T-helper 17 cell (primary cell): Measurements from ENCODE around the gene DNAJC22. TPM values are rescaled to one million over a fixed set of nuclear protein-coding genes. Genes with fewer than 3 reads are reported as not detected.
"Not testable (repeated sequence)": the region's sequence is repeated elsewhere in the genome, so short reads cannot be mapped to it uniquely, and the experiment has no call there.

Source experiments
- ATAC-seq: fragments of 150-1000 bp; cut with Tn5 transposase; 2 replicates; pipeline ENCODE4 v1.10.0; 2021; ENCODE audit warnings: mild to moderate bottlenecking, moderate library complexity
- DNase-seq, 3 donors: peaks; one replicate each; pipeline versions ENCODE4 v3.0.0 to v3.0.0-alpha.2; 2020 to 2021
- H3K9me3 ChIP-seq: one replicate; pipeline ENCODE4 v1.7.0; 2013; ENCODE audit warnings: low read length, mild to moderate bottlenecking; ENCODE audit not compliant: control insufficient read depth, poor library complexity, severe bottlenecking
- H3K27ac Mint-ChIP-seq: one replicate; pipeline ENCODE4 v1.8.0; 2022; ENCODE audit warnings: mild to moderate bottlenecking, moderate library complexity, mixed read lengths
- H3K27me3 Mint-ChIP-seq: one replicate; pipeline ENCODE4 v1.8.0; 2022; ENCODE audit warnings: mixed read lengths
- H3K36me3 Mint-ChIP-seq: one replicate; pipeline ENCODE4 v1.8.0; 2022; ENCODE audit warnings: low read depth, mixed read lengths
- H3K4me1 Mint-ChIP-seq: one replicate; pipeline ENCODE4 v1.8.0; 2022; ENCODE audit warnings: mild to moderate bottlenecking, mixed read lengths
- H3K4me3 Mint-ChIP-seq: one replicate; pipeline ENCODE4 v1.8.0; 2022; ENCODE audit warnings: mild to moderate bottlenecking, moderate library complexity, mixed read lengths
- total RNA-seq, 4 donors: library from RNA in 2 of 4; stranded (reverse) in 2 of 4; gene quantifications; one replicate each; pipeline ENCODE4 v1.2.3 and lab custom pipeline; 2022 to 2026

The DNAJC22 gene
- total RNA-seq, 2 donors from 2014 or later: not detected

DNA sequence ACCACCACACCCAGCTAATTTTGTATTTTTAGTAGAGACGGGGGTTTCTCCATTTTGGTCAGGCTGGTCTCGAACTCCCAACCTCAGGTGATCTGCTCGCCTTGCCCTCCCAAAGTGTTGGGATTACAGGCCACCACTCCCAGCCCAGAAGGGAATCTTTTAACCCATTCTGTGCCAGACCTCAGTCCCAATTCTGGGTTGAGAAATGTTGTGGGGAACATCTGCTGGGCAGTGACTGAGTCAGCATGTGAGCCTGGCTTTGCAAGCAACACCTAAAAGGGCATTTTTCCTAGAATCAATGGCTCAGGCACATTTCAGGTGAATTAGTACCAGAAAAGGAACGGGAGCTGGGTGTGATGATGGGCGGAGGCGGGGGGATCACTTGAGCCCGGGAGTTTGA is 13.0 kb downstream of the DNAJC22 start:
- Mint-ChIP-seq H3K4me3 (no peak overlapping the region), H3K27ac (no peak overlapping the region), H3K36me3 (peaks cover 2% of the 10 kb centered on the region), H3K4me1 (peaks cover 4% of the 10 kb centered on the region), H3K27me3 (peaks cover 35% of the 10 kb centered on the region)
- no peak for DNase-seq
- H3K9me3 ChIP-seq: no peaks in the 10 kb centered on the region
- ATAC-seq: no peak

DNA sequence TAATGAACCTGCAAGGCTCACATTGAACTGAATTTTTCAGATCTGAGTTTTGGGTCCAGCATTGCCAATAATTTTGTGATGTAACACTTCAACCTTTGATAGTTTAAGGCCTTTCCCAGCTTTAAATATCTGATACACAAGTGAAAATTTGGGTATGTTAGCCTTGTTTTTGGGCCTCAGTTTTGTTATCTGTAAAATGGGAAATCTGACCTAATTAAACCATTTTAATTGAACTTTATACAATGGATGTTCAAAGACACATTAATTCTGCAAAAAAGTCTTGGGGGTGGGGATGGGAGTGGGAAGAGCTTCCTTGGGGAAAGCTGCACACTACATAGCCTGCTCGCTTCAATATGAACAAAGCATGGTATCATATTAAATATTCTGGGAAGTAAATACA is 15.4 kb downstream of the DNAJC22 start:
- ATAC-seq: no peak
- Mint-ChIP-seq H3K27me3 (peaks cover 27% of the 10 kb centered on the region), H3K36me3 (peaks cover 2% of the 10 kb centered on the region), H3K4me1 (peaks cover 4% of the 10 kb centered on the region), H3K27ac (no peak overlapping the region), H3K4me3 (no peak overlapping the region)
- DNase-seq: no peak
- H3K9me3 ChIP-seq: no peaks in the 10 kb centered on the region

DNA sequence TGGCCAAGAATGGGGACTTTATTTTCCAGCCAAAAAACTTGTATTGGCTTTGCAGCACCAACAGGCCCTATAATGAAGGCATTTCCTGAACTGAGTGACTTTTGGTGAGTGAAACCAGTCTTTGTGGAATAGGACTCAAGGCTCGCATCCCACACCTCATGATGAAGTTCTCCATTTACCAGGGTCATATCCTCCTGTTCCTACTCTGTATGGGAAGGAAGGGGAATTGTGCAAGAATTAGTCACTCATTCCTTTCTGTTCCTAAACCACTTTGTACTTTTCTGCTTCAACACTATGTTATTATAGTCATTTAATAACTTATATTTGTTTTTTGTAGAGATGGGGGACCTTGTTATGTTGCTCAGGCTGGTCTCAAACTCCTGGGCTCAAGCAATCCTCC is 18.3 kb downstream of the DNAJC22 start:
- peaks cover 11% of the 10 kb centered on the region for H3K27me3 Mint-ChIP-seq
- H3K36me3 Mint-ChIP-seq: peaks cover 2% of the 10 kb centered on the region
- DNase-seq: no peak
- peak overlapping the region; percentile 94 for H3K27ac Mint-ChIP-seq
- peaks cover 14% of the 10 kb centered on the region for H3K4me1 Mint-ChIP-seq
- H3K9me3 ChIP-seq: no peaks in the 10 kb centered on the region
- no peak overlapping the region for H3K4me3 Mint-ChIP-seq
- ATAC-seq: no peak

DNA sequence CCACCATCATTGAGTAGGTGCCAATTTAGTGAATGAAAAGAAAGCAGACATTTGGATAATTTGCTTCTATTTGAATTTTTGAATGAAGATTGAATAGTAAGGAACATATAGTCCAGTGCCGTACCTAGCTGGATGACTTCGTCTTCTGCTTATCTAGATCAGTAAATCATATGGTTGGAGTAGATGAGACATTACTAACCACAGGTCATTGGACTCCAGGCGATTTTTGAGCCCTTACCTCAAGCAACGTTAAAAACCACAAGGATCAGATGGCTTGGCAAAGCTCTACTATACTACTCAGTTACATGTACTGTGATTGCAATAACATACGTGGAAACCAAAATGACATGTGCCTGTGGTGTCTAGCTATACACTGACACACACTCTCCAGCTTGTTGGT is 18.9 kb downstream of the DNAJC22 start:
- Mint-ChIP-seq H3K27ac (peak overlapping the region; percentile 94), H3K36me3 (peaks cover 2% of the 10 kb centered on the region), H3K4me3 (no peak overlapping the region), H3K27me3 (peaks cover 11% of the 10 kb centered on the region), H3K4me1 (peaks cover 14% of the 10 kb centered on the region)
- H3K9me3 ChIP-seq: no peaks in the 10 kb centered on the region
- DNase-seq (no peak), ATAC-seq (no peak)

DNA sequence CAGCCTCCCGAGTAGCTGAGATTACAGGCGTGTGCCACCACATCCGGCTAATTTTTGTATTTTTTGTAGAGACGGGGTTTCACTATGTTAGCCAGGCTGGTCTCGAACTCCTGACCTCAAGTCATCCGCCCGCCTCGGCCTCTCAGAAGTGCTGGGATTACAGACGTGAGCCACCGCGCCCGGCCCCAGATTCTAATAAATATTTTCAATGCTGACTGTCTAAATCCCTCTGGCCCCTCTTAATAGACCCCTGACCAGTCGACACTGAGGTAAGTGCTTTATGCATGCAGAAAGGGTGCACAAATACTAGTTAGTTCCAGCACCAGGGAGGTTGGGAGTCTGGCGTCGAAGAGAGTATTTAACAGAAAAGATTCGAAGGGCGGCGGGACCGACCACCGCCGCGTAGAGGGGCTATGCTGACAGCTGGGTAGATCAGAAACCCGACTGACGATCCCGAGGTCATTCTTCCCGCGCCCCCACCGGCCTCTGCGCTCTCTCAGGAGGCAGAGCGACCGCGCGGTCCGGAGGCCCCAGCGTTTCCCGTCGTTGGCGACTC is 19.5 kb downstream of the DNAJC22 start:
- Mint-ChIP-seq H3K27ac (peak overlapping the region; percentile 94), H3K27me3 (peaks cover 6% of the 10 kb centered on the region), H3K36me3 (peaks cover 2% of the 10 kb centered on the region), H3K4me3 (peak overlapping the region; percentile 97), H3K4me1 (peaks cover 16% of the 10 kb centered on the region)
- DNase-seq (no peak), ATAC-seq (no peak)
- no peaks in the 10 kb centered on the region for H3K9me3 ChIP-seq

DNA sequence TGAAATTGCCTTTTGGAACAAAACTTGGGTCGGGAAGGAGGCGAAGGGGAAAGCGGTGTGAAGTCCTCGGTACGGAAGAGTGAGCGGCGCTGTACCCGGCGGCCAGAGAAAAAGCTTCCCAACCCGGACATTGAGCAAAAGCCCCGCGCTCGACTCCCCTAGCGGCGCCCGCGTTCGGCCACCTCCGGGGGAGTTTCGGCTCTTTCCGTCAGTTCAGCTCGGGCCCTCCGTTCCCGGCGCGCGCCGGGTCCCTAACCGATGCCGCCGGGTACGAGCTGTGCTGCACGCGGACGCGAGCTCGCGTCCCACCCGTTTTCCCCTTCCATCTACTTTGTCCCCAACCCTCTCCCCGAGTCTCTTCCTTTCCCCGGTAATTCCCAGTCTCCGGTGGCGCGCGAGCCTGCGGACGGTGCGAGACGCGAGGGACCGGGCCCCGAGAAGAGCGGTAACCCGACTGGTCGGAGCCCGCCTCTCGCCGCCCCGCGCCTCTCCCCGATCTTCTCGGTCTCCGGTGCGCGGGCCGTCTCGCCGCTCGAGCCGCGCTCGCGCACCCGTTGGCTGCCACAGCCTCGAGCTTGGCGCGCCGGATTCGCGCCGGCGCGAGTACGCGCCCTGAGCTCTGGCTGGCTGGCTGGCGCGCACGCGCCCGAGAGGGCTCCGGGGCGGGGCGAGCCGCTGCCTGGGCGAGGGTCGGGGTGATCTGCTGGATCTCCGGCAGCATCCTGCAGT is 20.1 kb downstream of the DNAJC22 start:
- no peaks in the 10 kb centered on the region for H3K9me3 ChIP-seq
- H3K27ac Mint-ChIP-seq: peak overlapping the region; percentile 94
- peak overlapping the region; percentile 97 for H3K4me3 Mint-ChIP-seq
- H3K36me3 Mint-ChIP-seq: no peaks in the 10 kb centered on the region
- peaks cover 19% of the 10 kb centered on the region for H3K4me1 Mint-ChIP-seq
- DNase-seq: peak; percentile 76 to 81 (median 76)
- H3K27me3 Mint-ChIP-seq: no peaks in the 10 kb centered on the region
- peak; percentile 86 for ATAC-seq

DNA sequence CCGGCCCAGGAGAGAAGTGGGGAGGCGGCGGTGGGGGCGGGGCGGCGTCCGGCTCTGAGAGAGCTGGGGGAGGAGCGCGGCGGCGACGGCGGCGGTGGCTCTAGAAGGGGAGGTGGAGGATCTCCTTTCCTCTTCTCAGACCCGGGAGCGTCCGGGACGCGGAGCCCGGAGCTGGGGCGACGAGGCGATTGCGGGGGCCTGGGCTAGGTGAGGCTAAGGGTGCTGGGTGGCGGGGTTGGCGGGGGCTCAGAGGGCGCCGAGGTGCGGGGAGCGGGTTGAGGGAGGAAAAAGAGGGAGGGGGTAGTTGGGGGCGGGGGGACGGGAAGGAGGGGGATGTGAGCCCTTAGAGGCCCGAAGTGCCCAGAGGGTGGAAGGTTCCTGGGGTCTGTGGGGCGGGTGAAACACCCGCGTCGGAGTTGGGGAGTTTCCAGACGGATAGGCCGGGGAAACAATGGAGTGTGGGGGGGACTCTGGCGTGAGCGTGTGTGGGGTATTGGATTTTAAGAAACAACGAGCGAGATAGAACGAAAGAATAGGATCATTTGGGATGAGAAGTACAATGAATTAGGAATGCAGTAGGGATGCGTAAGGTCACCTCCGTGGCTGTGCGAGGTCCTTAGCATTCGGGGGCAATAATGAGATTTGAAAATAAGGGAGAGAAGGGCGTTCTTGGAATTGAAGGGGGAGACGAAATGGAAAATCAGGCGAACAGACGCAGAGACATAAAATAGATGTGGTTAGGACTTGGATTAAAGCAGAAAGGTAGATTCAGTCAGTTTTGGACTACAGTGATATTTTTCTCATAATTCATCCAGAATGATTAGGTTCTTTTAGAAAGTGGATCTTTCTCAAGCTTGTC is 20.9 kb downstream of the DNAJC22 start, which contains the start of gene SPATS2:
TSS of gene SPATS2 (plus strand) at position 82 of the 859 bp plus-strand sequence. CDS start 93,551 bp downstream, outside the sequence.
- no peaks in the 10 kb centered on the region for H3K27me3 Mint-ChIP-seq
- no peaks in the 10 kb centered on the region for H3K9me3 ChIP-seq
- ATAC-seq (no peak), DNase-seq (peak in 1 of 3 donors; percentile 13)
- peaks cover 20% of the 10 kb centered on the region for H3K4me1 Mint-ChIP-seq
- no peaks in the 10 kb centered on the region for H3K36me3 Mint-ChIP-seq
- peak within 1 kb of the TSS; percentile 94 for H3K27ac Mint-ChIP-seq
- H3K4me3 Mint-ChIP-seq: peak within 1 kb of the TSS; percentile 97

DNA sequence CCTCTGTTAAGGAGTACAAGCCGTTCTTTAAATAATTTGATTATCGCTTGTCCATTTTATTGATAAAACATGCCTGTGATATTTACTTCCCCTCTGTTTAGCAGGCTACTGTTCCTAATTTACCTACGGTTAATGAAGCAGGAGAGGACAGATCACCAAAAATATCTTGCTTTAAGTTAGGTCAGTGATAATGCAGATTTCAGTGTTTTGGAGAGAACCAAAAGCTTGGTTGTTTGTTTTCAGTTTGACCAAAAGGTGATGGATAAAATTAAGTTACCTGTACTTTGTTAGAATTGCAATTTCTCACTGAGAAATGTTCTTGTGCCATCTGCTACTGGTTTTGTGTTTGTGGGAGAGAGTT is 21.5 kb downstream of the DNAJC22 start:
- no peaks in the 10 kb centered on the region for H3K36me3 Mint-ChIP-seq
- no peaks in the 10 kb centered on the region for H3K9me3 ChIP-seq
- ATAC-seq (no peak), DNase-seq (no peak)
- peak overlapping the region; percentile 97 for H3K4me3 Mint-ChIP-seq
- no peaks in the 10 kb centered on the region for H3K27me3 Mint-ChIP-seq
- peaks cover 22% of the 10 kb centered on the region for H3K4me1 Mint-ChIP-seq
- H3K27ac Mint-ChIP-seq: peak overlapping the region; percentile 94

DNA sequence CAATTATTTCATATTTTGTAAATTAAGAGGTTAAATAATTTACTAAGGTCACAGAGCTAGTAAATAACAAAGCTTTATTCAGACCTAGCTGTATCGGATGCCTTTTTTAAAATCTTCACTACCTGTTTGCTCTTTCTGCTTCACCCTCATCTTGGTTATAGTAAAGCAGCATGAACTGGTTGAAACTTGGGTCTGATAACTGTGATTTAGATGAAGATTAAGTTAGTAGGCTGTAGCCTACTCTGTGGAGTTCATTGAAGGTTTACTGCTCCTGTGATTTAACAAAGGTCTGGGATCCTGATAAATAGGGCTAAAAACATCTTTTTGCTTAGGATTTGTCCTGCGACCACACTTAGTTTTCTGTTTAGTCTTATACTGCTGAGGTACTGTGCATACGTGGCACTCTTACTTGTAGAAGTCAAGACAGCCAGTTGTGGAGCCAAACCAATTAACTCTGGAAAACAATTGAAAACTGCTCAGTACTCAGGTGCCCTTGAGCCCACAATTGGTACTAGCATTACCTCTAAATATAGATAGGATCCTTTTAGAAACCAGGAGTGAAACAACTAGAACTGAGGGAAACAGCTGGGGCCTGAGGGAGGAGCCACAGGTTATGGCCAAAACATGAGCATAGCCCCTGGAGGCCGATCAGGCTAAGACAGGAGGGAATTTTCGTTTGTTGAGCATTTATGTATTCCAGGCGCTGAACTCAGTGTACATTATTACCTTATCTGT is 22.9 kb downstream of the DNAJC22 start:
- no peaks in the 10 kb centered on the region for H3K36me3 Mint-ChIP-seq
- no peaks in the 10 kb centered on the region for H3K9me3 ChIP-seq
- H3K27ac Mint-ChIP-seq: no peak overlapping the region
- peak overlapping the region; percentile 19 for H3K4me3 Mint-ChIP-seq
- ATAC-seq (no peak), DNase-seq (no peak)
- peaks cover 22% of the 10 kb centered on the region for H3K4me1 Mint-ChIP-seq
- no peaks in the 10 kb centered on the region for H3K27me3 Mint-ChIP-seq

DNA sequence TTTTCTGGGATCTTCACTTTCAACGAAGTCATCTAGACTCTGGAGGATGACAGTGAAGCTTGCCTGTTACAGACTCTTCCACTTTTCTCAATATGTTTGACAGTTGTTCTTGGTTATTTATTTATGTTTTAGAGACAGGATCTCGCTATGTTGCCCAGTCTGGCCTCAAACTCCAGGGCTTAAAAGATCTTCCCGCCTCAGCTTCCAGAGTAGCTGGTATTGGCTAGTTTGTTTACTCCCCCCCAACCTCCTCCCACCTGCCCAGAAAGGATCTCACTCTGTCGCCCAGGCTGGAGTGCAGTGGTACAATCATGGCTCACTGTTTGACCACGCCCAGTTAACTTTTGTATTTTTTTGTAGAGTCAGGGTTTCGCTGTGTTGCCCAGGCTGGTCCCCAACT is 23.9 kb downstream of the DNAJC22 start:
- Mint-ChIP-seq H3K4me1 (peaks cover 25% of the 10 kb centered on the region), H3K27me3 (no peaks in the 10 kb centered on the region), H3K27ac (no peak overlapping the region), H3K4me3 (no peak overlapping the region), H3K36me3 (no peaks in the 10 kb centered on the region)
- ATAC-seq: no peak
- DNase-seq: no peak
- H3K9me3 ChIP-seq: no peaks in the 10 kb centered on the region

DNA sequence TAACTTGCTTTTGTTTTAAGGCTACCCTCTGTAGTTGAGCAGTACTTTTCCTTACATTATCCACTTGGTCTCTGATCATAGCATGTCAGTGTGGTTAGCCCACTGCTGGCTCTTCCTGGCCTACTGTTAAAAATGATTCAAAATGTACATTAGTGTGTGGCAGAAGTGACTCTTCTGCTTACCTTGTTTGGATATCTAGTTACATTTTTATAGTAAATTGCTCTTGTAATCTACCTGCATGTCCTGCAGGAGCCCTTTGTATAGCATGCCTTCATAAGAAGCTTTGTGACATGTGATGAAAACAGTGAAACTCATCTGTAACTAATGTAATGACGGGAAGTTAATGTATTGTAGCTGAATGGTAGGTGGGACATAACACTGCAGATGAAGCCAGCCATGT is 28.7 kb downstream of the DNAJC22 start:
- ATAC-seq: no peak
- Mint-ChIP-seq H3K36me3 (no peaks in the 10 kb centered on the region), H3K4me1 (peaks cover 13% of the 10 kb centered on the region), H3K27me3 (no peaks in the 10 kb centered on the region), H3K4me3 (no peak overlapping the region), H3K27ac (no peak overlapping the region)
- H3K9me3 ChIP-seq: no peaks in the 10 kb centered on the region
- no peak for DNase-seq

DNA sequence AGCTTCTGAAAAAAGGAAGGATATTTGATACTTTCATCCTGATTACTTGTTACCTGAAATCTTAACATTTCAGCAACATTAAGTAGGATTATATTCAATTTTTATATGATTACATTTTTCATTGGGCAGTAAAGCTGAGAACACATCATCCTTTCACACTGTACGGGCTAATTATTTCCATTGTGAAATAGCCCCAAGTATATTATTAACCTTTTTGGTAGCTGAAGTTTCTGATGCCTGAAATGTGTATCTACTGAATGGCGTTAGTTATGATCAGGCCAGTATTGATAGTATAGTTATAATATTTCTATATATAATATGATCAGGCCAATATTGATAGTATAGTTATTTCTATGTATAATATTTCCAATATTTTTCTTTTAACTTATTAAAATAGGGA is 30.7 kb downstream of the DNAJC22 start:
- H3K4me1 Mint-ChIP-seq: peaks cover 8% of the 10 kb centered on the region
- no peaks in the 10 kb centered on the region for H3K27me3 Mint-ChIP-seq
- no peak overlapping the region for H3K27ac Mint-ChIP-seq
- H3K36me3 Mint-ChIP-seq: no peaks in the 10 kb centered on the region
- DNase-seq (no peak), ATAC-seq (no peak)
- H3K4me3 Mint-ChIP-seq: no peak overlapping the region
- H3K9me3 ChIP-seq: no peaks in the 10 kb centered on the region

DNA sequence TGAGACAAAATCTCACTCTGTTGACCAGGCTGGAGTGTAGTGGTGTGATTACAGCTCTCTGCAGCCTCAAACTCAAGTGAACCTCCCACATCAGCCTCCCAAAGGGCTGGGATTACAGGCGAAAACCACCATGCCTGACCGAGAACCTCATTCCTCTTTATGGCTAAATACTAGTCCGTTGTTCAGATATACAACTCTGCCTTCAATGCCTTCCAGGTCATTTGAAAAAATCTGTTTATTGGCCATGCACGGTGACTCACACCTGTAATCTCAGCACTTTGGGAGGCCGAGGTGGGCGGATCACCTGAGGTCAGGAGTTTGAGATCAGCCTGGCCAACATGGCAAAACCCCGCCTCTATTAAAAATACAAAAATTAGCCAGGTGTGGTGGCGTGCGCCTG is 33.5 kb downstream of the DNAJC22 start:
- not testable (repeated sequence) for H3K9me3 ChIP-seq, H3K4me1 Mint-ChIP-seq, ATAC-seq, H3K36me3 Mint-ChIP-seq, DNase-seq, H3K27me3 Mint-ChIP-seq, H3K27ac Mint-ChIP-seq, H3K4me3 Mint-ChIP-seq
